Neural progenitor cell (in vitro differentiated cells): ENCODE data around the gene KCNC4. TPM values are rescaled to one million over a fixed set of nuclear protein-coding genes. Genes with fewer than 3 reads are reported as not detected.

Experiments
- DNase-seq: peaks from one replicate; pipeline ENCODE4 v3.0.0-alpha.2; 2016; ENCODE audit warnings: low spot score
- H2AFZ ChIP-seq: fragments of 200-600 bp; sonication (generic); replicated peaks from 2 replicates; pipeline ENCODE4 v1.6.1; 2016; ENCODE audit warnings: antibody characterized with exemption
- H3F3A ChIP-seq: fragments of 200-600 bp; sonication (generic); 2 replicates; pipeline ENCODE4 v1.6.1; 2016; ENCODE audit warnings: antibody characterized with exemption, low read depth
- H3K27ac ChIP-seq: fragments of 200-600 bp; sonication (generic); 2 replicates; pipeline ENCODE4 v1.5.1; 2016; ENCODE audit warnings: mild to moderate bottlenecking
- H3K27me3 ChIP-seq: fragments of 200-600 bp; sonication (generic); 2 replicates; pipeline ENCODE4 v1.6.1; 2016; ENCODE audit warnings: mild to moderate bottlenecking, moderate library complexity
- H3K36me3 ChIP-seq: fragments of 200-600 bp; sonication (generic); 2 replicates; pipeline ENCODE4 v1.5.1; 2016
- H3K4me1 ChIP-seq: fragments of 200-600 bp; sonication (generic); 2 replicates; pipeline ENCODE4 v1.6.1; 2016; ENCODE audit warnings: mixed run types
- H3K4me2 ChIP-seq: fragments of 200-600 bp; sonication (generic); 2 replicates; pipeline ENCODE4 v1.6.1; 2016
- H3K4me3 ChIP-seq: fragments of 200-600 bp; sonication (generic); 2 replicates; pipeline ENCODE4 v1.5.1; 2016
- H3K79me2 ChIP-seq: fragments of 200-600 bp; sonication (generic); 2 replicates; pipeline ENCODE4 v1.6.1; 2016; ENCODE audit warnings: low read depth
- H3K9ac ChIP-seq: fragments of 200-600 bp; sonication (generic); 2 replicates; pipeline ENCODE4 v1.6.1; 2016
- H3K9me3 ChIP-seq: fragments of 200-600 bp; sonication (generic); 2 replicates; pipeline ENCODE4 v1.5.1; 2016; ENCODE audit warnings: low read depth
- H4K20me1 ChIP-seq: fragments of 200-600 bp; sonication (generic); 2 replicates; pipeline ENCODE4 v1.6.1; 2016; ENCODE audit warnings: low read depth
- H3K27ac Mint-ChIP-seq: 3 replicates; pipeline ENCODE4 v1.8.0; 2021; ENCODE audit warnings: mixed read lengths
- H3K27me3 Mint-ChIP-seq: 2 replicates; pipeline ENCODE4 v1.8.0; 2022; ENCODE audit warnings: low read depth, mild to moderate bottlenecking, inconsistent platforms, moderate library complexity, mixed read lengths; ENCODE audit not compliant: insufficient read depth
- H3K36me3 Mint-ChIP-seq: 3 replicates; pipeline ENCODE4 v1.8.0; 2021; ENCODE audit warnings: mixed read lengths
- H3K4me1 Mint-ChIP-seq: 3 replicates; pipeline ENCODE4 v1.8.0; 2021; ENCODE audit warnings: mixed read lengths
- H3K4me3 Mint-ChIP-seq: 3 replicates; pipeline ENCODE4 v1.8.0; 2021; ENCODE audit warnings: mild to moderate bottlenecking, moderate library complexity, mixed read lengths
- H3K9me3 Mint-ChIP-seq: 3 replicates; pipeline ENCODE4 v1.8.0; 2020; ENCODE audit warnings: mixed read lengths
- EZH2 ChIP-seq: fragments of 200-600 bp; sonication (generic); IDR thresholded peaks from 2 replicates; pipeline ENCODE4 v1.6.1; 2017; ENCODE audit warnings: antibody characterized with exemption, mild to moderate bottlenecking, moderate library complexity
- EZH2phosphoT487 ChIP-seq: fragments of 200-600 bp; sonication (generic); IDR thresholded peaks from 2 replicates; pipeline ENCODE4 v1.6.1; 2017; ENCODE audit warnings: antibody characterized with exemption
- total RNA-seq: library from RNA; depleted of rRNA; stranded (reverse); fragments of >200 nt; gene quantifications from 2 replicates; pipeline ENCODE4 v1.2.3, GENCODE V29; 2015; ENCODE audit warnings: low replicate concordance
- TF ChIP-seq, protein P1 (sequence below): fragments of 200-600 bp; sonication (generic); IDR thresholded peaks from 2 replicates; pipeline ENCODE4 v1.5.1; 2017; ENCODE audit warnings: antibody characterized with exemption, mild to moderate bottlenecking

Gene KCNC4
- total RNA-seq, 1 donor from 2014 or later, result 1.3 TPM

- no peaks in the 10 kb centered on the region for H3K9me3 Mint-ChIP-seq
- no peak overlapping the region for H3K4me3 Mint-ChIP-seq
- H3K27me3 ChIP-seq, result no peaks in the 10 kb centered on the region
- H3K27ac Mint-ChIP-seq, result no peak overlapping the region
- peaks cover 26% of the 10 kb centered on the region for H3K27me3 Mint-ChIP-seq
- H3K9ac ChIP-seq, result no peak overlapping the region
- no peak overlapping the region for H3K4me3 ChIP-seq
- H2AFZ ChIP-seq, result no peak overlapping the region
- no peaks in the 10 kb centered on the region for H3K36me3 Mint-ChIP-seq
- no peak overlapping the region for H3K27ac ChIP-seq
- no peaks in the 10 kb centered on the region for H3K36me3 ChIP-seq
- no peak overlapping the region for H3K4me2 ChIP-seq
- no peaks in the 10 kb centered on the region for H3K4me1 Mint-ChIP-seq
- no peaks in the 10 kb centered on the region for H3K79me2 ChIP-seq
- TF ChIP-seq, protein P1, sequence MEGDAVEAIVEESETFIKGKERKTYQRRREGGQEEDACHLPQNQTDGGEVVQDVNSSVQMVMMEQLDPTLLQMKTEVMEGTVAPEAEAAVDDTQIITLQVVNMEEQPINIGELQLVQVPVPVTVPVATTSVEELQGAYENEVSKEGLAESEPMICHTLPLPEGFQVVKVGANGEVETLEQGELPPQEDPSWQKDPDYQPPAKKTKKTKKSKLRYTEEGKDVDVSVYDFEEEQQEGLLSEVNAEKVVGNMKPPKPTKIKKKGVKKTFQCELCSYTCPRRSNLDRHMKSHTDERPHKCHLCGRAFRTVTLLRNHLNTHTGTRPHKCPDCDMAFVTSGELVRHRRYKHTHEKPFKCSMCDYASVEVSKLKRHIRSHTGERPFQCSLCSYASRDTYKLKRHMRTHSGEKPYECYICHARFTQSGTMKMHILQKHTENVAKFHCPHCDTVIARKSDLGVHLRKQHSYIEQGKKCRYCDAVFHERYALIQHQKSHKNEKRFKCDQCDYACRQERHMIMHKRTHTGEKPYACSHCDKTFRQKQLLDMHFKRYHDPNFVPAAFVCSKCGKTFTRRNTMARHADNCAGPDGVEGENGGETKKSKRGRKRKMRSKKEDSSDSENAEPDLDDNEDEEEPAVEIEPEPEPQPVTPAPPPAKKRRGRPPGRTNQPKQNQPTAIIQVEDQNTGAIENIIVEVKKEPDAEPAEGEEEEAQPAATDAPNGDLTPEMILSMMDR, result no peak
- TF ChIP-seq EZH2, result no peak
- no peak for TF ChIP-seq EZH2phosphoT487
- no peaks in the 10 kb centered on the region for H3K4me1 ChIP-seq
- H4K20me1 ChIP-seq, result no peaks in the 10 kb centered on the region
- no peaks in the 10 kb centered on the region for H3K9me3 ChIP-seq
- no peak for DNase-seq
- H3F3A ChIP-seq, result no peaks in the 10 kb centered on the region
Observed at GRCh38 chr1:110165761-110166231, 44.3 kb upstream of the KCNC4 start.

GRCh38 chr1:110166861-110167260, 43.3 kb upstream of the KCNC4 start:
- TF ChIP-seq EZH2phosphoT487 (no peak), EZH2 (no peak)
- TF ChIP-seq, protein P1, result no peak
- no peaks in the 10 kb centered on the region for H4K20me1 ChIP-seq
- Mint-ChIP-seq H3K4me1 (no peaks in the 10 kb centered on the region), H3K9me3 (no peaks in the 10 kb centered on the region), H3K27me3 (peaks cover 24% of the 10 kb centered on the region), H3K4me3 (no peak overlapping the region), H3K27ac (no peak overlapping the region), H3K36me3 (no peaks in the 10 kb centered on the region)
- H3K36me3 ChIP-seq, result no peaks in the 10 kb centered on the region
- H3F3A ChIP-seq, result no peaks in the 10 kb centered on the region
- no peak overlapping the region for H3K4me3 ChIP-seq
- no peak overlapping the region for H2AFZ ChIP-seq
- no peaks in the 10 kb centered on the region for H3K4me1 ChIP-seq
- H3K9me3 ChIP-seq, result no peaks in the 10 kb centered on the region
- DNase-seq, result no peak
- no peaks in the 10 kb centered on the region for H3K27me3 ChIP-seq
- no peak overlapping the region for H3K4me2 ChIP-seq
- no peaks in the 10 kb centered on the region for H3K79me2 ChIP-seq
- H3K9ac ChIP-seq, result no peak overlapping the region
- H3K27ac ChIP-seq, result no peak overlapping the region

DNA sequence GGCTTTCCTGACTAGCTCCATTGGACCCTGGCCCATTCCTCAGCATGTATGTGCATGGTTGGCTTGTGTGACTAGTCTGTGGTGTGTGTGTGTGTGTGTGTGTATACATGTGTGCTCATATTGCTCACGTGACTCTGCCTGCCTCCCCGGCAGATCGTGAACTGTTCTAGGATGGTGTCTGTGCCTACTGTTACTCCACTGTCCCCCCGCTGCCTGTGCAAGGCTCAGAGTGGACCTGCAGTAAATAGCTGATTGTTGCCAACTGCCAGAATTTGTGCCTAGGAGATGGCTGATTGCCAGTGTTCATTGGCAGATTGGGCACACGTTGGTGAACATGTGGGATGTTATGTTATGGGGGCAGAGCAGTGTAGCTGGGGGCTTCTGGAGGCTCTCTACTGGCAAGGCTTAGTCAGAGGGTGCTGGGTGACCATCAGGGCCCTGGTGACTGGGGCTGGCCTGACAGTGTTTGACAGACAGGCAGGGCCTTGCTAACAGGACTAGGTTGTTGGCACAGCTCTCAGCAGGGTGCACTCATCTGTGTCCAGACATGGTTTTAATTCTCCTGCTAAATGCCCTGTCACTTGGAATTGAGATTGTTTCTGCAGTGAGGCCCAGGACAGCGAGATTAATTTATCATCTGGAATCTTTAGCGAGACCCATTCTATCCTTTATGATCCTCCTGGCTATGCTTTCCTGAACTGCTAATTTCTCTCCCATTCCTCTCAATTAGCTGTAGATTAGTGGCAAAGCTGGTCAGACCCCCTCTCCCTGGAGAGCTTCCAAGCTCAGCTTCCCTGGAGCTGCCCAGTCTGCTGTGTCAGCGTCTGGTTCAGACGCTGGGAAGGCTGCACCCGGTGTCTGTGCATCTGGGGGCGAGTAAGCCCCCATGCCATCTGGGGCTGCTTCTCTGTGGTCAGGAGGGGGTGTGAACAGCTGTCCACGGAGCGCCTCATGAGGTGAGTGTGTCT, 39.1 kb upstream of the KCNC4 start:
- Histone ChIP-seq H4K20me1 (no peaks in the 10 kb centered on the region), H3K79me2 (no peaks in the 10 kb centered on the region), H3K9me3 (no peaks in the 10 kb centered on the region), H3K4me3 (no peak overlapping the region), H2AFZ (no peak overlapping the region), H3K27ac (no peak overlapping the region), H3K27me3 (no peaks in the 10 kb centered on the region), H3K4me1 (no peaks in the 10 kb centered on the region), H3F3A (no peaks in the 10 kb centered on the region), H3K36me3 (no peaks in the 10 kb centered on the region), H3K4me2 (no peak overlapping the region), H3K9ac (no peak overlapping the region)
- H3K36me3 Mint-ChIP-seq, result no peaks in the 10 kb centered on the region
- no peaks in the 10 kb centered on the region for H3K9me3 Mint-ChIP-seq
- DNase-seq, result no peak
- peaks cover 6% of the 10 kb centered on the region for H3K4me1 Mint-ChIP-seq
- peak overlapping the region; percentile 59 for H3K27ac Mint-ChIP-seq
- H3K27me3 Mint-ChIP-seq, result peaks cover 15% of the 10 kb centered on the region
- H3K4me3 Mint-ChIP-seq, result no peak overlapping the region
- TF ChIP-seq EZH2phosphoT487, result no peak

DNA sequence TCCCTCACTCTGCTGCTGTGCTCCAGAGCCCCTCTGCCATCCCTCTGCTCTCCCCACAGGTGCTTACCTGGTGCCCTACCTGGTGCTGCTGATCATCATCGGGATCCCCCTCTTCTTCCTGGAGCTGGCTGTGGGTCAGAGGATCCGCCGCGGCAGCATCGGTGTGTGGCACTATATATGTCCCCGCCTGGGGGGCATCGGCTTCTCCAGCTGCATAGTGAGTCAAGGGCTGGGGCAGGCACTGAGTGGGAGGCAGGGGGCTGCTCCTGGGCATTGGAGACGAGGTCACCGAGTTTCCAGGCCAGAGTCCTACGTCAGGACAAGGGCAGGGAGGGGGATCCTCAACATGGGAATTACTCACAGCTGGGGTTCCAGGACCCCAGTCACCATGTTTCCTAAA, 38.1 kb upstream of the KCNC4 start:
- Histone ChIP-seq H3K9me3 (no peaks in the 10 kb centered on the region), H3K36me3 (no peaks in the 10 kb centered on the region), H3K4me2 (no peak overlapping the region), H2AFZ (no peak overlapping the region), H3K27ac (no peak overlapping the region), H3K4me1 (no peaks in the 10 kb centered on the region), H3F3A (no peaks in the 10 kb centered on the region), H3K9ac (no peak overlapping the region), H3K79me2 (no peaks in the 10 kb centered on the region), H3K4me3 (no peak overlapping the region), H3K27me3 (no peaks in the 10 kb centered on the region), H4K20me1 (no peaks in the 10 kb centered on the region)
- TF ChIP-seq, protein P1, result no peak
- no peak for TF ChIP-seq EZH2phosphoT487
- H3K27me3 Mint-ChIP-seq, result peaks cover 15% of the 10 kb centered on the region
- H3K36me3 Mint-ChIP-seq, result no peaks in the 10 kb centered on the region
- no peak for DNase-seq
- no peak overlapping the region for H3K4me3 Mint-ChIP-seq
- H3K4me1 Mint-ChIP-seq, result peaks cover 6% of the 10 kb centered on the region
- H3K9me3 Mint-ChIP-seq, result no peaks in the 10 kb centered on the region
- no peak overlapping the region for H3K27ac Mint-ChIP-seq
